ENCODE measurements around the gene PPP1R37. TPM values are rescaled to one million over a fixed set of nuclear protein-coding genes. Genes with fewer than 3 reads are reported as not detected.

Gene PPP1R37
- total and polyA plus RNA-seq, 2 donors (not counting 3 experiments of a cell fraction or from before 2014, with no cell fraction given) = 16.2 to 27.1 TPM

- POLR2A ChIA-PET = no interaction called here
- DNase-seq (ENCODE audit: low read depth, low spot score) = no peak
- H3K27me3 ChIP-seq (ENCODE audit: control insufficient read depth in 2 of 2, insufficient read depth in 2 of 2, low read length in 2 of 2) = no peaks in the 10 kb centered on the region
- no peaks in the 10 kb centered on the region for H3K9me1 ChIP-seq (replicated peaks; ENCODE audit: control insufficient read depth, extremely low read depth, insufficient read depth, low read length)
- no peaks in the 10 kb centered on the region for H3K9me3 ChIP-seq (replicated peaks; ENCODE audit: control insufficient read depth, insufficient read depth, low read length)
- no peak overlapping the region for H2AFZ ChIP-seq (ENCODE audit: low read depth, low read length)
- no peaks in the 10 kb centered on the region for H4K20me1 ChIP-seq (replicated peaks; ENCODE audit: control insufficient read depth, extremely low read depth, insufficient read depth, low read length)
- FAIRE-seq = no peak
- BruUV-seq (replicated peaks) = no TSS peak
- H3K27ac ChIP-seq (ENCODE audit: insufficient read depth, low read depth, low read length) = no peak overlapping the region
- intact Hi-C loops (cut with micrococcal nuclease) = no loop called here
- no peaks in the 10 kb centered on the region for H3K36me3 ChIP-seq (ENCODE audit: control insufficient read depth in 2 of 2, extremely low read depth in 1 of 2, insufficient read depth in 2 of 2, low read length in 2 of 2)
- no peak overlapping the region for H3K4me3 ChIP-seq (replicated peaks in 1 of 3; ENCODE audit: insufficient read depth in 1 of 3, low read depth in 1 of 3, low read length in 3 of 3)
- no peak overlapping the region for H3K4me2 ChIP-seq (ENCODE audit: insufficient read depth, low read length)
- CTCF ChIA-PET = interaction anchor here (0.6 to 1.2 kb wide), 4 partner anchors 11 to 134 kb away, joined by 3 to 5 read pairs (median 4); no protein-coding TSS in a partner anchor
- dilution Hi-C loops (cut with MboI; ENCODE audit: extremely low pct_ligation_motif_present, low sequenced_read_pairs) = no loop called here
- peaks cover 60% of the 10 kb centered on the region for H3K79me2 ChIP-seq (ENCODE audit: control insufficient read depth, insufficient read depth, low read length)
- no peaks in the 10 kb centered on the region for H3K4me1 ChIP-seq (ENCODE audit: control insufficient read depth, extremely low read depth, insufficient read depth, low read length)
- no peak for TF ChIP-seq MYC (IDR thresholded peaks at IDR 0.05; ENCODE audit: low read depth, low read length)
- TF ChIP-seq POLR2A (IDR thresholded peaks at IDR 0.05; ENCODE audit: low read depth, low read length) = no peak
- no peak for TF ChIP-seq EZH2 (IDR thresholded peaks at IDR 0.05; ENCODE audit: borderline replicate concordance, low read depth, low read length, severe bottlenecking)
- no peak for TF ChIP-seq CTCF (IDR thresholded peaks at IDR 0.05; ENCODE audit: extremely low read depth in 1 of 2, insufficient read depth in 1 of 2, low read depth in 1 of 2, low read length in 2 of 2)
- TF ChIP-seq FOS (IDR thresholded peaks at IDR 0.05; ENCODE audit: borderline replicate concordance, insufficient read depth, low read length) = no peak
- TF ChIP-seq POLR2AphosphoS5 (IDR thresholded peaks at IDR 0.05; ENCODE audit: insufficient read depth, low read depth, low read length) = no peak
- TF ChIP-seq GATA2 (IDR thresholded peaks at IDR 0.05; ENCODE audit: insufficient read depth, insufficient read length, low read depth, low read length) = no peak
- TF ChIP-seq JUN (IDR thresholded peaks at IDR 0.05; ENCODE audit: borderline replicate concordance, insufficient read depth, insufficient read length, low read depth) = no peak
- no peak for TF ChIP-seq MAX (IDR thresholded peaks at IDR 0.05; ENCODE audit: insufficient read depth, insufficient read length)
- no peak overlapping the region for H3K9ac ChIP-seq (replicated peaks; ENCODE audit: extremely low read depth, insufficient read depth, low read length)
Observed at GRCh38 chr19:45114116-45114515, 21.1 kb downstream of the PPP1R37 start.

Measured in endothelial cell of umbilical vein (primary cell).